ENCODE data around the gene NDUFB10.

NDUFB10 gene

DNA sequence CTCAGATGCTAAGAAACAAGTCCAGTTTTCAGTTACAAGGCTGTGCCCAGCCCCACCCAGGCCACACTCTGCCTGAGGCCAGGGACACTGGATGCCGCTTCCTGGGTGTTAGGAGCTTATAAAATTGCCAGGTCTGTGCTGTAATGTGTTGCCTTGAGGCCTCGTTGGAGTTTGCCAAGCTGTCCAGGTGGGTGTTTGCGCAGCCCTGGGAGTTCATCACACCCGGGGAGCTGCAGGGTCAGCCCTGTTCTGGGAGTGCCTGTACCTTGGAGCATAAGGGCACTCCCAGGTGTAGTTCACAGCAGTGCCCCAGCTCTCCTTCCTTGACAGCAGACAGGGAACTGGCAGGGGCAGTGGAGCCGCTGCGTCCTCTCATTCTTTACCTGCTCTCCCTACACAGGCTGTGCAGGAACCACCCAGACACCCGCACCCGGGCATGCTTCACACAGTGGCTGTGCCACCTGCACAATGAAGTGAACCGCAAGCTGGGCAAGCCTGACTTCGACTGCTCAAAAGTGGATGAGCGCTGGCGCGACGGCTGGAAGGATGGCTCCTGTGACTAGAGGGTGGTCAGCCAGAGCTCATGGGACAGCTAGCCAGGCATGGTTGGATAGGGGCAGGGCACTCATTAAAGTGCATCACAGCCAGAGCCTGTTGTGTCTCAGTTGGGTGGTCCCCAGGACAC, 26.3 kb downstream of the NDUFB10 start:
- peak overlapping the region; percentile 71 for H3K4me3 ChIP-seq (ENCODE audit: low read depth, low read length)
- CTCF ChIA-PET, result interaction anchor here (0.9 to 16.4 kb wide), 4 partner anchors 7 to 162 kb away, joined by 3 to 163 read pairs (median 22); no protein-coding TSS in a partner anchor
- no peak for DNase-seq (ENCODE audit: low read depth, low spot score)
- TF ChIP-seq CTCF (IDR thresholded peaks at IDR 0.05; ENCODE audit: insufficient read depth, low read length, missing control alignments), result no peak
- POLR2A ChIA-PET, result interaction anchor here (0.5 to 1.2 kb wide), 3 partner anchors 8 to 21 kb away, joined by 3 read pairs; partner anchors contain the start of gene RPS2

- no peak for DNase-seq (ENCODE audit: low read depth, low spot score)
- POLR2A ChIA-PET, result interaction anchor here (1.6 kb wide), 1 partner anchor 168 kb away, joined by 4 read pairs; the partner anchor contains the start of gene TRAF7
- no peak for TF ChIP-seq CTCF (IDR thresholded peaks at IDR 0.05; ENCODE audit: insufficient read depth, low read length, missing control alignments)
- no peak overlapping the region for H3K4me3 ChIP-seq (ENCODE audit: low read depth, low read length)
- CTCF ChIA-PET, result interaction anchor here (0.6 to 16.4 kb wide), 2 partner anchors 16 to 153 kb away, joined by 4 to 163 read pairs; no protein-coding TSS in a partner anchor
Observed at GRCh38 chr16:1987198-1987597, 27.9 kb downstream of the NDUFB10 start.

DNA sequence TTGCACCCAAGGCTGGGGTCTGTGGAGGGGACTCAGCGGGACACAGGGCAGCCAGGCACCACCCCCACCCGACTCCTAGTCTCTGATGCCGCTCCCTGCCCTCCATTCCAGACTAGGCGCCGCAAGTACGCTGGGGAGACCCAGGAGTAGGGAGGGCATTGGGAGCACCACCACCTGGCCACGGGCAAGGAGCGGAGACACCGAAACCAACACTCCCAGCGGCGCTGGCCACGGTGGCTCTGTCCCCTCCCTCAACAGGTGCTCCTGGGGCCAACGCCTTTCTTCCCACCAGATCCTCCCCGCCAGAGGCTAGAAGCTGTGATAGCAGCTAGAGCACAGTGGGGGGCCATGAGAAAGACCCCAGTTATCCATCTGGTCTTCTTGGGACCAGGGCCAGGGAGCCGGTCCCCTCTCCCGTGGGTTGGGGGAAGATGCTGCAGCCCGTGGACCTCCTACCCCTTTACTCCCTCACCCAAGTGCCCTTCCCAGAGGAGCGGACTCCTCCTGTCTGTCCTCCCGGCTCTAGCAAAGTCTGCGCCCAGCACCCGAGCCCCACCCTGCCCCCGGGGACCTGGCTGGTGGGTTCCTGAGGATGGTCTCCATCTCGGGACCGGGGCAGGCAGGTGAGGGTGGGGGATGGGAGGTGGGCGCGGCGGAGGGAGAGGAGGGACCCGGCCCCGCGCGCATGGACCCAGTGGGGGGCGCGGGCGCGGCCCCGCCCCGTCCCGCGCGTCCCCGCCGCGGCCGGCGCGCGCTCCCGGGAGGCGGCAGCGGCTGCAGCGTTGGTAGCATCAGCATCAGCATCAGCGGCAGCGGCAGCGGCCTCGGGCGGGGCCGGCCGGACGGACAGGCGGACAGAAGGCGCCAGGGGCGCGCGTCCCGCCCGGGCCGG, 30.1 kb downstream of the NDUFB10 start, which contains the start of gene SYNGR3:
Gene SYNGR3 (plus strand): TSS at position 762 of the 892 bp plus-strand sequence. CDS start 133 bp downstream, outside the sequence.
- TF ChIP-seq CTCF (IDR thresholded peaks at IDR 0.05; ENCODE audit: insufficient read depth, low read length, missing control alignments), result no peak
- H3K4me3 ChIP-seq (ENCODE audit: low read depth, low read length), result no peak within 1 kb of the TSS; the same call in 1 of the 2 replicates
- ChIA-PET CTCF (interaction anchor here (1.2 to 16.4 kb wide), 2 partner anchors 14 to 151 kb away, joined by 5 to 163 read pairs; no protein-coding TSS in a partner anchor), POLR2A (no interaction called here)
- DNase-seq (ENCODE audit: low read depth, low spot score), result no peak

DNA sequence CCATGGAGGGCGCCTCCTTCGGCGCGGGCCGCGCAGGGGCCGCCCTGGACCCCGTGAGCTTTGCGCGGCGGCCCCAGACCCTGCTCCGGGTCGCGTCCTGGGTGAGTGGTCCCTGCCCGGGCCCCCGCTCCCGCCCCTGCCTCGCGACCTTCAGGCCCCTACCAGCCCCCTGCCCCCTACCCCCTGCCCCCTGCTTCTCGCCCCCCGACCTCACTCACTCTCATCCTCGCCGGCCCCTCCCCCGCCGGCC, 30.7 kb downstream of the NDUFB10 start:
- no peak overlapping the region; the same call in 1 of the 2 replicates for H3K4me3 ChIP-seq (ENCODE audit: low read depth, low read length)
- TF ChIP-seq CTCF (IDR thresholded peaks at IDR 0.05; ENCODE audit: insufficient read depth, low read length, missing control alignments), result no peak
- ChIA-PET POLR2A (interaction anchor here (2.3 kb wide), 1 partner anchor 25 kb away, joined by 8 read pairs; the partner anchor contains the start of gene RPS2), CTCF (interaction anchor here (16.4 kb wide), 1 partner anchor 13 kb away, joined by 163 read pairs; no protein-coding TSS in a partner anchor)
- DNase-seq (ENCODE audit: low read depth, low spot score), result no peak

DNA sequence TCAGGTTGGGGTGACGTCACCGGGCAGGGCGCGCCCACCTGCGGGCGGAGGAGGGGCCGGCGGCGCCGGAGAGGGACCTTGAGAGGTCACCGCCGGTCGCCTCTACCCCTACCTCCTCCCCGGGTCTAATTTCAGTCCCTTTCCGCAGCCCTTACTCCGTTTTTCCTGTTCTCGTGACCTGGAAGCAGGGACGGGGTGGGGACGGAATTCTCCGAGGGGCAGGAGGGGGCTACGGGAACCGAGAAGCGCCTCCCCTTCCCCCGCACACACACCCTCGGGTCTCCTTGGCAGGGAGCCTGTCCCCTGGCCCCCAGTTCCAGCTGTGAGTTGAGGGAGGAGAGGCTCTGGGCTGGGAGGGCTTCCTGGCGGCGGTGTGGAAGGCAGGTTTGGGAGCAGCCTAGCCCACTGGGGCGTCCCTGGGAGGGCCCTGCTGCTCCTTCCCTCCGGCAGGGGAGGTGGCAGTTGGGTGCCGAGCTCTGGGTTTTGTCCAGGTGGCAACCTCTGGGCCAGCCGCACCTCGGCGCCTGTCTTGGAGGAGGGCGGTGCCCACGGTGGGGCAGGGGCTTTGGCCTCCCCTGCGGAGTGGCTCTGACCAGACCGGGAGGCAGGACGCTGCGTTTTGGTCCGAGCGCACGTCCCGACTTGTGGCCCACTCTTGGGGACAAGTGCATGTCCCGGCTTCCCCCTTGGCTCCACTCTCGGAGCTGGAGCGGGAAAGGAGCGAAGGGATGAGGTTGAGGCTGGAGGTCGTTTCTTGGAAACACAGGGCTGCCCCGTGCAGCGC, 31.2 kb downstream of the NDUFB10 start:
- CTCF ChIA-PET, result interaction anchor here (16.4 kb wide), 1 partner anchor 12 kb away, joined by 163 read pairs; no protein-coding TSS in a partner anchor
- TF ChIP-seq CTCF (IDR thresholded peaks at IDR 0.05; ENCODE audit: insufficient read depth, low read length, missing control alignments), result no peak
- H3K4me3 ChIP-seq (ENCODE audit: low read depth, low read length), result no peak overlapping the region
- POLR2A ChIA-PET, result interaction anchor here (2.3 kb wide), 1 partner anchor 26 kb away, joined by 8 read pairs; the partner anchor contains the start of gene RPS2
- DNase-seq (ENCODE audit: low read depth, low spot score), result no peak
